Erythroblast (primary cell): ENCODE measurements around the gene PNPLA4.

ENCODE experiments used
- GATA1 ChIP-seq: IDR thresholded peaks from 2 replicates; pipeline ENCODE4 v1.6.1; 2011; ENCODE audit warnings: low read depth, mild to moderate bottlenecking, control low read depth, low read length, moderate library complexity
- POLR2A ChIP-seq: IDR thresholded peaks from 2 replicates; pipeline ENCODE4 v1.6.1; 2011; ENCODE audit warnings: mild to moderate bottlenecking, low read length

DNA sequence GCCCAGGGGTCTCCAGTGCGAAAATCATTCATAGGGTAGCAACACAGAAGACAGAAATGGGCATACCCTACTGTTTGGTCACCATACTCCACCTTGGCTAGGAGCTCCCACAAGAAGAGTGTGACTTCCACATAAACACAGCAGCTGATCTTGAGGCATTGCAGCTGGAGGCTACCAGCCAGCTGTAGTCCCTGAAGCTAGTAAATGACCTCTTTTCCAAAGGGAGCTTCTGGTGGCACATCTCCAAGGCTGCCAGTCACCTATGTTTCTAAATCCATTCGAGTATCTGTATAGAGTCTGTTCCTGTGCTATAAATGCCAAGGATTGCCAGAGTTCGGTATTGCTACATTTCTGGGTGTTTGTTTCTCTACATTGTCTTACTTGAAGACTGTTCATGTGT lies 21.3 kb upstream of the PNPLA4 start:
- no peak for TF ChIP-seq POLR2A
- TF ChIP-seq GATA1, result no peak
